ENCODE data around the gene GBF1. TPM values are rescaled to one million over a fixed set of nuclear protein-coding genes. Genes with fewer than 3 reads are reported as not detected.

GBF1 gene
- polyA plus RNA-seq, 1 donor (not counting 4 experiments of a cell fraction or from before 2014, with no cell fraction given) = 17.4 TPM

- DNase-seq (ENCODE audit: low read depth, low spot score) (no peak), FAIRE-seq (no peak)
- Histone ChIP-seq H3K79me2 (ENCODE audit: control insufficient read depth, insufficient read depth, low read length) (no peaks in the 10 kb centered on the region), H3K4me1 (ENCODE audit: control insufficient read depth, extremely low read depth, insufficient read depth, low read length) (no peaks in the 10 kb centered on the region), H3K36me3 (ENCODE audit: control insufficient read depth in 2 of 2, extremely low read depth in 1 of 2, insufficient read depth in 2 of 2, low read length in 2 of 2) (peaks cover 36 to 40% of the 10 kb centered on the region in 2 experiments), H4K20me1 (ENCODE audit: control insufficient read depth, extremely low read depth, insufficient read depth, low read length) (no peaks in the 10 kb centered on the region), H3K9me3 (ENCODE audit: control insufficient read depth, low read depth, low read length) (no peaks in the 10 kb centered on the region), H3K9me1 (ENCODE audit: control insufficient read depth, extremely low read depth, insufficient read depth, low read length) (no peaks in the 10 kb centered on the region), H3K4me3 (ENCODE audit: control insufficient read depth in 2 of 3, extremely low read depth in 1 of 3, insufficient read depth in 2 of 3, low read depth in 1 of 3, low read length in 3 of 3) (no peak overlapping the region), H3K27ac (ENCODE audit: control insufficient read depth, insufficient read depth, low read length) (no peak overlapping the region), H3K4me2 (ENCODE audit: control insufficient read depth, extremely low read depth, insufficient read depth, low read depth, low read length) (no peak overlapping the region), H2AFZ (ENCODE audit: control insufficient read depth, low read length) (no peak overlapping the region), H3K9ac (ENCODE audit: control insufficient read depth, extremely low read depth, insufficient read depth, low read length) (no peak overlapping the region), H3K27me3 (ENCODE audit: control insufficient read depth, extremely low read depth, insufficient read depth, low read length) (no peaks in the 10 kb centered on the region)
- TF ChIP-seq CTCF (optimal IDR thresholded peaks at IDR 0.05 in 1 of 3, IDR thresholded peaks at IDR 0.05 in 1 of 3, conservative IDR thresholded peaks at IDR 0.05 in 1 of 3; ENCODE audit: extremely low read depth in 1 of 3, insufficient read depth in 2 of 3, low read length in 3 of 3) = peak in 1 of 3 experiments; percentile 18
- no peak for TF ChIP-seq EZH2 (IDR thresholded peaks at IDR 0.05; ENCODE audit: low read length)
- dilution Hi-C loops (cut with MboI; ENCODE audit: extremely low pct_ligation_motif_present, low sequenced_read_pairs) = no loop called here
Observed at GRCh38 chr10:102375250-102375649, 129.9 kb downstream of the GBF1 start.

- dilution Hi-C loops (cut with MboI; ENCODE audit: extremely low pct_ligation_motif_present, low sequenced_read_pairs) = no loop called here
- Histone ChIP-seq H3K4me2 (ENCODE audit: control insufficient read depth, extremely low read depth, insufficient read depth, low read depth, low read length) (no peak overlapping the region), H3K36me3 (ENCODE audit: control insufficient read depth in 2 of 2, extremely low read depth in 1 of 2, insufficient read depth in 2 of 2, low read length in 2 of 2) (peaks cover 32 to 39% of the 10 kb centered on the region in 2 experiments), H3K27me3 (ENCODE audit: control insufficient read depth, extremely low read depth, insufficient read depth, low read length) (no peaks in the 10 kb centered on the region), H3K4me1 (ENCODE audit: control insufficient read depth, extremely low read depth, insufficient read depth, low read length) (no peaks in the 10 kb centered on the region), H3K9ac (ENCODE audit: control insufficient read depth, extremely low read depth, insufficient read depth, low read length) (no peak overlapping the region), H3K9me3 (ENCODE audit: control insufficient read depth, low read depth, low read length) (no peaks in the 10 kb centered on the region), H3K9me1 (ENCODE audit: control insufficient read depth, extremely low read depth, insufficient read depth, low read length) (no peaks in the 10 kb centered on the region), H3K27ac (ENCODE audit: control insufficient read depth, insufficient read depth, low read length) (no peak overlapping the region), H3K79me2 (ENCODE audit: control insufficient read depth, insufficient read depth, low read length) (no peaks in the 10 kb centered on the region), H4K20me1 (ENCODE audit: control insufficient read depth, extremely low read depth, insufficient read depth, low read length) (no peaks in the 10 kb centered on the region), H2AFZ (ENCODE audit: control insufficient read depth, low read length) (no peak overlapping the region), H3K4me3 (ENCODE audit: control insufficient read depth in 2 of 3, extremely low read depth in 1 of 3, insufficient read depth in 2 of 3, low read depth in 1 of 3, low read length in 3 of 3) (no peak overlapping the region)
- TF ChIP-seq CTCF (optimal IDR thresholded peaks at IDR 0.05 in 1 of 3, IDR thresholded peaks at IDR 0.05 in 1 of 3, conservative IDR thresholded peaks at IDR 0.05 in 1 of 3; ENCODE audit: extremely low read depth in 1 of 3, insufficient read depth in 2 of 3, low read length in 3 of 3) = no peak
- no peak for TF ChIP-seq EZH2 (IDR thresholded peaks at IDR 0.05; ENCODE audit: low read length)
- DNase-seq (ENCODE audit: low read depth, low spot score) (no peak), FAIRE-seq (no peak)
Observed at GRCh38 chr10:102375867-102376266, 130.5 kb downstream of the GBF1 start.
